ENCODE results near the gene NLN. TPM values are rescaled to one million over a fixed set of nuclear protein-coding genes. Genes with fewer than 3 reads are reported as not detected.

Gene NLN
- total and polyA plus RNA-seq, 2 of the 4 experiments (the other 2 are of a cell fraction), result 19.1 to 37.1 TPM

GRCh38 chr5:65739162-65739561 lies 17.2 kb downstream of the NLN start:
- Histone ChIP-seq H2BK20ac (ENCODE audit: low read depth, low read length) (no peak overlapping the region), H3K56ac (ENCODE audit: extremely low read depth, insufficient read depth, low read length) (no peak overlapping the region), H2BK15ac (ENCODE audit: low read depth, low read length) (no peak overlapping the region), H3K4me2 (ENCODE audit: low read depth, low read length) (no peak overlapping the region), H2BK120ac (ENCODE audit: low read depth, low read length) (no peak overlapping the region), H3K18ac (ENCODE audit: low read depth, low read length) (no peak overlapping the region), H4K20me1 (ENCODE audit: insufficient read depth, low read length) (no peaks in the 10 kb centered on the region), H4K91ac (ENCODE audit: insufficient read depth, low read depth, low read length) (no peak overlapping the region), H4K5ac (ENCODE audit: low read depth, low read length) (no peak overlapping the region), H2AK9ac (replicated peaks; ENCODE audit: low read depth, low read length, poor library complexity) (no peak overlapping the region), H2BK5ac (ENCODE audit: low read depth, low read length, poor library complexity, severe bottlenecking) (no peak overlapping the region), H3K4me3 (ENCODE audit: insufficient read depth, low read depth, low read length) (no peak overlapping the region), H3K23ac (ENCODE audit: low read depth, low read length) (no peak overlapping the region), H2AFZ (replicated peaks; ENCODE audit: low read length, poor library complexity) (no peak overlapping the region), H4K8ac (ENCODE audit: low read depth in 2 of 2, low read length in 2 of 2) (no peak overlapping the region), H3K79me1 (ENCODE audit: low read depth in 1 of 2, low read length in 2 of 2) (peaks cover 30 to 51% of the 10 kb centered on the region in 2 experiments), H3K9me3 (ENCODE audit: control insufficient read depth, insufficient read depth, low read length) (no peaks in the 10 kb centered on the region), H3K27ac (ENCODE audit: insufficient read depth, low read length) (no peak overlapping the region), H2AK5ac (ENCODE audit: low read depth, low read length) (no peak overlapping the region), H3K4me1 (ENCODE audit: control insufficient read depth, insufficient read depth, low read length) (peaks cover 2% of the 10 kb centered on the region; the same call in 1 of the 2 replicates), H3K36me3 (ENCODE audit: control insufficient read depth, insufficient read depth, low read length) (no peaks in the 10 kb centered on the region), H3K9ac (ENCODE audit: low read depth, low read length) (no peak overlapping the region), H3K27me3 (ENCODE audit: control insufficient read depth, insufficient read depth, low read length) (no peaks in the 10 kb centered on the region), H3K14ac (replicated peaks; ENCODE audit: low read depth, low read length) (no peak overlapping the region), H3K4ac (ENCODE audit: low read depth, low read length) (no peak overlapping the region), H3K9me1 (ENCODE audit: insufficient read depth, low read length) (no peaks in the 10 kb centered on the region; the same call in 1 of the 2 replicates)
- DNase-seq, result no peak
- in situ Hi-C loops (cut with MboI; ENCODE audit: low sequenced_read_pairs) (no loop called here), intact Hi-C loops (cut with micrococcal nuclease) (no loop called here), dilution Hi-C loops (cut with HindIII; ENCODE audit: low sequenced_read_pairs, unreplicated experiment) (no loop called here)
- ChIA-PET CTCF (no interaction called here), POLR2A (ENCODE audit: unreplicated experiment) (no interaction called here)
- ATAC-seq (ENCODE audit: low read depth), result no peak
- BruUV-seq (replicated peaks), result no TSS peak
- no peak for TF ChIP-seq RCOR1 (IDR thresholded peaks at IDR 0.05; ENCODE audit: insufficient replicate concordance, low read length)
- TF ChIP-seq, protein P1, sequence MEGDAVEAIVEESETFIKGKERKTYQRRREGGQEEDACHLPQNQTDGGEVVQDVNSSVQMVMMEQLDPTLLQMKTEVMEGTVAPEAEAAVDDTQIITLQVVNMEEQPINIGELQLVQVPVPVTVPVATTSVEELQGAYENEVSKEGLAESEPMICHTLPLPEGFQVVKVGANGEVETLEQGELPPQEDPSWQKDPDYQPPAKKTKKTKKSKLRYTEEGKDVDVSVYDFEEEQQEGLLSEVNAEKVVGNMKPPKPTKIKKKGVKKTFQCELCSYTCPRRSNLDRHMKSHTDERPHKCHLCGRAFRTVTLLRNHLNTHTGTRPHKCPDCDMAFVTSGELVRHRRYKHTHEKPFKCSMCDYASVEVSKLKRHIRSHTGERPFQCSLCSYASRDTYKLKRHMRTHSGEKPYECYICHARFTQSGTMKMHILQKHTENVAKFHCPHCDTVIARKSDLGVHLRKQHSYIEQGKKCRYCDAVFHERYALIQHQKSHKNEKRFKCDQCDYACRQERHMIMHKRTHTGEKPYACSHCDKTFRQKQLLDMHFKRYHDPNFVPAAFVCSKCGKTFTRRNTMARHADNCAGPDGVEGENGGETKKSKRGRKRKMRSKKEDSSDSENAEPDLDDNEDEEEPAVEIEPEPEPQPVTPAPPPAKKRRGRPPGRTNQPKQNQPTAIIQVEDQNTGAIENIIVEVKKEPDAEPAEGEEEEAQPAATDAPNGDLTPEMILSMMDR (conservative IDR thresholded peaks at IDR 0.05; ENCODE audit: low read depth, low read length), result no peak
- TF ChIP-seq, protein P2, sequence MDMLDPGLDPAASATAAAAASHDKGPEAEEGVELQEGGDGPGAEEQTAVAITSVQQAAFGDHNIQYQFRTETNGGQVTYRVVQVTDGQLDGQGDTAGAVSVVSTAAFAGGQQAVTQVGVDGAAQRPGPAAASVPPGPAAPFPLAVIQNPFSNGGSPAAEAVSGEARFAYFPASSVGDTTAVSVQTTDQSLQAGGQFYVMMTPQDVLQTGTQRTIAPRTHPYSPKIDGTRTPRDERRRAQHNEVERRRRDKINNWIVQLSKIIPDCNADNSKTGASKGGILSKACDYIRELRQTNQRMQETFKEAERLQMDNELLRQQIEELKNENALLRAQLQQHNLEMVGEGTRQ (IDR thresholded peaks at IDR 0.05; ENCODE audit: low read depth, low read length), result no peak
- TF ChIP-seq CHD1 (IDR thresholded peaks at IDR 0.05; ENCODE audit: low read depth, low read length), result no peak
- TF ChIP-seq FOS (IDR thresholded peaks at IDR 0.05; ENCODE audit: low read depth, low read length), result no peak
- no peak for TF ChIP-seq ELK1 (IDR thresholded peaks at IDR 0.05; ENCODE audit: borderline replicate concordance, low read depth, low read length)
- TF ChIP-seq RFX5 (IDR thresholded peaks at IDR 0.05; ENCODE audit: low read depth, low read length), result no peak
- TF ChIP-seq CEBPB (IDR thresholded peaks at IDR 0.05; ENCODE audit: low read depth, low read length), result no peak
- no peak for TF ChIP-seq MAFK (IDR thresholded peaks at IDR 0.05; ENCODE audit: low read depth, low read length)
- TF ChIP-seq MXI1 (IDR thresholded peaks at IDR 0.05; ENCODE audit: borderline replicate concordance, low read depth, low read length), result no peak
- no peak for TF ChIP-seq RAD21 (IDR thresholded peaks at IDR 0.05; ENCODE audit: low read length)
- no peak for TF ChIP-seq POLR2A (IDR thresholded peaks at IDR 0.05; ENCODE audit: low read depth, low read length)
- TF ChIP-seq NFE2L2 (IDR thresholded peaks at IDR 0.05; ENCODE audit: low read depth, low read length), result no peak
